Heart right ventricle (tissue), 16 donors: ENCODE data around the gene SLC30A2. TPM values are rescaled to one million over a fixed set of nuclear protein-coding genes. Genes with fewer than 3 reads are reported as not detected.

Source experiments
- ATAC-seq, 8 donors: fragments of 200-7000 bp; cut with Tn5 transposase; one replicate each; pipeline ENCODE4 v1.9.1; 2020; ENCODE audit warnings: mild to moderate bottlenecking in 8 of 8, moderate library complexity in 8 of 8, moderate number of reproducible peaks in 1 of 8
- DNase-seq, 2 donors: peaks; one replicate each; pipeline ENCODE4 v3.0.0-alpha.2; 2020
- H3K27ac ChIP-seq, 10 donors: fragments of 200-600 bp; sonication (generic) in 2 of 10; one replicate each; pipeline versions ENCODE4 v1.5.0 to v1.8.0; 2020 to 2022; ENCODE audit warnings: mild to moderate bottlenecking in 3 of 10
- H3K27me3 ChIP-seq, 7 donors: fragments of 200-600 bp; one replicate each; pipeline ENCODE4 v1.8.0; 2021 to 2022; ENCODE audit warnings: mild to moderate bottlenecking in 2 of 7
- H3K36me3 ChIP-seq, 9 donors: fragments of 200-600 bp; sonication (generic) in 1 of 9; one replicate each; pipeline versions ENCODE4 v1.5.0 to v1.8.0; 2020 to 2022; ENCODE audit warnings: mild to moderate bottlenecking in 2 of 9
- H3K4me1 ChIP-seq, 9 donors: fragments of 200-600 bp; sonication (generic) in 1 of 9; one replicate each; pipeline versions ENCODE4 v1.5.0 to v1.8.0; 2020 to 2022; ENCODE audit warnings: mild to moderate bottlenecking in 4 of 9
- H3K4me3 ChIP-seq, 10 donors: fragments of 200-600 bp; sonication (generic) in 2 of 10; one replicate each; pipeline versions ENCODE4 v1.5.0 to v1.8.0; 2020 to 2022; ENCODE audit warnings: mild to moderate bottlenecking in 7 of 10, moderate library complexity in 2 of 10
- H3K9me3 ChIP-seq, 11 donors: fragments of 200-600 bp in 10 of 11; sonication (generic) in 2 of 11; one replicate each; pipeline versions ENCODE4 v1.5.0 to v1.8.0; 2013 to 2022; ENCODE audit warnings: mild to moderate bottlenecking in 2 of 11, control low read depth in 1 of 11, moderate library complexity in 1 of 11
- CTCF ChIP-seq, 9 donors: fragments of 200-600 bp; sonication (generic) in 2 of 9; IDR thresholded peaks; one replicate each; pipeline versions ENCODE4 v1.5.0 to v1.8.0; 2021 to 2022; ENCODE audit warnings: antibody characterized with exemption in 9 of 9, mild to moderate bottlenecking in 5 of 9, moderate library complexity in 1 of 9
- WGBS, 2 donors: extraction: QIAGEN DNeasy Blood & Tissue Kit; methylation state at CpG; one replicate each; pipeline ENCODE4 v1.1.7; 2013; ENCODE audit warnings: inconsistent platforms in 1 of 2; 5-methylcytosine and 5-hydroxymethylcytosine counted together
- intact Hi-C, 10 donors: fragments of 100-400 bp; cut with DNase I; formaldehyde crosslinking; loops; one replicate each; pipeline versions ENCODE4 v1.11.1 to v1.14.2; 2022
- polyA plus RNA-seq, 2 donors: library from polyadenylated mRNA; stranded (reverse); fragments of 200-250 nt; gene quantifications; one replicate each; pipeline ENCODE4 v1.2.3, GENCODE V29; 2013
- total RNA-seq, 10 donors: library from RNA; stranded (reverse); fragmentation: NEBNext Ultra II Directional in 3 of 10; extraction: Animal tissue kit (Norgen Biotek cat#: 25700) in 3 of 10; gene quantifications; one replicate each; pipeline versions ENCODE4 v1.2.1 to v1.2.4, GENCODE V29; 2021 to 2023
- donor health status: Arrhythmogenic right ventricular cardiomyopathy.
- donor health status: ischemic (EF 13 %, LVEDD 7.1; RV severe dilation, severe dysfunction).
- donor health status: healthy with polysubstance abuse.
- donor health status: DM: no; HTN: yes; CAD: no.
- donor health status: DM: no; HTN: no; CAD: no.
- donor health status: ischemic (EF 25% LVEDD 6.9; RV normal size, moderate dysfunction).
- donor health status: ischemic (EF 25% LVEDD 5.7; RV mildly dilated, moderate dysfunction).
- donor health status: healthy.
- donor health status: DM: yes; HTN: yes; CAD: no.
- donor health status: Ischemic cardiomyopathy.
- donor health status: ischemic (EF 35%, LVEDD 5.7; RV mildly dilated, moderate dysfunction).
- donor health status: nonischemic (EF 11% LVEDD 7.7; RV severe dilation, severe dysfunction).
- donor health status: DM: yes; HTN: yes; CAD: no.
- donor health status: PGD.
- donor health status: ischemic (EF 29% LVEDD 5.4; RV normal size, mild dysfunction).
- donor health status: nonischemic (EF 23%, LVEDD 6.1; RV moderate dilation, normal function).

The SLC30A2 gene
- total and polyA plus RNA-seq, 12 donors: 0.97 to 14.4 (median 6.2) TPM

- intact Hi-C loops: loop anchor here in 1 of 10 donors (10.0 kb wide), 1 partner anchor 115 kb away; no protein-coding TSS in a partner anchor
- WGBS, 2 donors: 84 to 85% methylated on average over 7 of the region's 7 CpGs
- no peak for ATAC-seq
These were observed 15.9 kb downstream of the SLC30A2 start for GRCh38 chr1:26029864-26030481.

GRCh38 chr1:26029054-26029863, 16.7 kb downstream of the SLC30A2 start:
- Histone ChIP-seq H3K4me1 (peaks cover 0 to 12% (median 4%) of the 10 kb centered on the region in 9 donors), H3K9me3 (no peaks in the 10 kb centered on the region), H3K27ac (no peak overlapping the region), H3K36me3 (peaks cover 0 to 5% (median 0%) of the 10 kb centered on the region in 9 donors), H3K27me3 (peaks cover 0 to 5% (median 0%) of the 10 kb centered on the region in 7 donors), H3K4me3 (no peak overlapping the region)
- no peak for TF ChIP-seq CTCF (IDR thresholded peaks at IDR 0.05)
- WGBS, 2 donors: 76 to 77% methylated on average over 15 of the region's 15 CpGs
- DNase-seq (no peak), ATAC-seq (no peak)
- intact Hi-C loops: no loop called here

More at GRCh38 chr1:26029864-26030481, 15.9 kb downstream of the SLC30A2 start:
- TF ChIP-seq CTCF (IDR thresholded peaks at IDR 0.05): no peak
- DNase-seq: no peak
- Histone ChIP-seq H3K27ac (no peak overlapping the region), H3K27me3 (peaks cover 0 to 11% (median 0%) of the 10 kb centered on the region in 7 donors), H3K9me3 (no peaks in the 10 kb centered on the region), H3K36me3 (peaks cover 0 to 5% (median 0%) of the 10 kb centered on the region in 9 donors), H3K4me3 (no peak overlapping the region), H3K4me1 (peaks cover 5 to 14% (median 6%) of the 10 kb centered on the region in 9 donors)

GRCh38 chr1:26028490-26028980, 17.4 kb downstream of the SLC30A2 start:
- Histone ChIP-seq H3K27me3 (no peaks in the 10 kb centered on the region), H3K4me3 (no peak overlapping the region), H3K9me3 (no peaks in the 10 kb centered on the region), H3K27ac (no peak overlapping the region), H3K4me1 (peaks cover 0 to 19% (median 4%) of the 10 kb centered on the region in 9 donors), H3K36me3 (peaks cover 0 to 5% (median 0%) of the 10 kb centered on the region in 9 donors)
- DNase-seq (no peak), ATAC-seq (no peak)
- WGBS, 2 donors: 70 to 85% methylated on average over 8 of the region's 8 CpGs
- intact Hi-C loops: no loop called here
- TF ChIP-seq CTCF (IDR thresholded peaks at IDR 0.05): no peak

GRCh38 chr1:26027716-26028489, 18.0 kb downstream of the SLC30A2 start:
- Histone ChIP-seq H3K27me3 (no peaks in the 10 kb centered on the region), H3K36me3 (peaks cover 0 to 5% (median 0%) of the 10 kb centered on the region in 9 donors), H3K9me3 (no peaks in the 10 kb centered on the region), H3K4me1 (peaks cover 0 to 25% (median 8%) of the 10 kb centered on the region in 9 donors), H3K27ac (no peak overlapping the region), H3K4me3 (no peak overlapping the region)
- ATAC-seq (no peak), DNase-seq (no peak)
- WGBS, 2 donors: 33 to 46% methylated on average over 3 of the region's 3 CpGs
- intact Hi-C loops: no loop called here
- TF ChIP-seq CTCF (IDR thresholded peaks at IDR 0.05): no peak
